Stimulated activated naive CD4-positive, alpha-beta T cell (primary cell): ENCODE results near the gene KIF12.
"Not testable (repeated sequence)": the region's sequence is repeated elsewhere in the genome, so short reads cannot be mapped to it uniquely, and the experiment has no call there.

Source experiments
- DNase-seq, 6 experiments: peaks; one replicate each; lab custom pipeline; 2025; lab: John Stamatoyannopoulos, UW

KIF12 gene

DNA sequence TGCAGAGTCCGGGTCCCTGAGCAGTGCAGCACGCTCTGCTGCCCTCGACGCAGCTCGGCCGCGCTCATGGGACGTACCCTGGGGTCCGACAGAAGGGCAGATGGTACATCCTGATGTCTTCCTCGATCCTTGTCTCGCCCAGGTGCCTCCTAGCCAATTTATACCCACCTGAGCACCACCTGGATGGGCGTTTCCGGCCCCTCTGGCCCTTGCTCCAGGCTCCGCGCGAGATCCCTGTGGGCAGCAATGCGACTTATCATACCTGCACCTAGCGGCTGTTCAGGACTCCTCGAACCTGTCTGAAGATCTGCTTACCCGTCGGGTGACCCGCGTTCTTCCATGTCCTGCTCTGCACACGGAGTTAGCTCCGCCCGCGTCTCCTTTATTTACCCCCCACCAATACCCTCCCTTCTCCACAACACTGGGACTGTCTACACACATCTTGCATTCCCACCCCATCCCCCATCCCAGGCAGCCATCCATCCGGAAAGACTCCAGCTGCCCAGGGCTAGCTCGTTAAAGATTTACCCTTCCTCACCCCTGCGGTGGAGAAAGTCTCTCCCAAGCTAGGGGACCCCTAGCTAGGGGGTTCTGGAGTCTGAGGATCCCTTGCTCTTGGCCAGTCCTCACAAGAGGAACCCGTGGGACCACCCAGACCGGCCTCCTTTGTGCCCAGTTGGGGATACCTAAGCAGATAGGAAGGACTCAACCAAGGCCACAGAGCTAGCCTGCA, at the start of gene KIF12:
Gene KIF12, minus strand, starts transcription at position 357 of the 733 bp plus-strand sequence. Its CDS starts 16 bp downstream, at position 341.
- no peak for DNase-seq

DNA sequence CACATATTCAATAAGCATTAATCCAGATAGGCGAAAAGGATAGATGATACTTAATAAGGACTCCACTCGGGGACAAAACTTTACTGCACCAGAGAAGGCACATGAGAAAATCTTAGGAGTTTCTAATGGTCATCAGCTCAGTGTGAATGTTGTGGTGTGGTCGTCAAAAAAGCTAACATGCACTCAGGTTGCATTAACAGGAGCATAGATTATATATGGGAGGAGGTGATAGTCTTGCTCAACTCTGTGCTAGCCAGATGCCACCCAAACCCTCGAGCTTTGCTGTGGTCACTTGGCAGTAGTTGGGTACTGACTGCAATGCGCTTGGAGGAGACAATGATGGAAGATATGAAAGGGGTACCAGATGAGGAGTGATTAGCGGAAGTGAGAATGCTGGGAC, 47.6 kb upstream of the KIF12 start:
- no peak for DNase-seq

DNA sequence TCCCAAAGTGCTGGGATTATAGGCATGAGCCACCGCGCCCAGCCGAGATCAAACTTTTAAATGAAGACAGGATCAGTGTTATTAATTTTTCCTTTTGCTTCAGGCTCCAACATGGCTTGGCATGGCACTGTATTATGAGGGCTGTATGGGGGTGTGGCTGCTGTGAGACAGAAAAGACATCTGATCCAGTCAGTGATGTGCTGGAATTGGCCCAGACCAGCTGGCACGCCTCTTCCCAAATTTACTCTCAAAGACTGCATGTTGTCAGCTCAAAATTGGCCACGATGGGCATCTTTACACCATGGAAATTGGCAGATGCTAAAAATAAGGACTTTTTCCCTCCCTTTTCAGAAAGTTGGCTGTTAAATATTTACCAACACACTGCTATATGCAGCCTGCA, 44.1 kb upstream of the KIF12 start:
- no peak for DNase-seq

DNA sequence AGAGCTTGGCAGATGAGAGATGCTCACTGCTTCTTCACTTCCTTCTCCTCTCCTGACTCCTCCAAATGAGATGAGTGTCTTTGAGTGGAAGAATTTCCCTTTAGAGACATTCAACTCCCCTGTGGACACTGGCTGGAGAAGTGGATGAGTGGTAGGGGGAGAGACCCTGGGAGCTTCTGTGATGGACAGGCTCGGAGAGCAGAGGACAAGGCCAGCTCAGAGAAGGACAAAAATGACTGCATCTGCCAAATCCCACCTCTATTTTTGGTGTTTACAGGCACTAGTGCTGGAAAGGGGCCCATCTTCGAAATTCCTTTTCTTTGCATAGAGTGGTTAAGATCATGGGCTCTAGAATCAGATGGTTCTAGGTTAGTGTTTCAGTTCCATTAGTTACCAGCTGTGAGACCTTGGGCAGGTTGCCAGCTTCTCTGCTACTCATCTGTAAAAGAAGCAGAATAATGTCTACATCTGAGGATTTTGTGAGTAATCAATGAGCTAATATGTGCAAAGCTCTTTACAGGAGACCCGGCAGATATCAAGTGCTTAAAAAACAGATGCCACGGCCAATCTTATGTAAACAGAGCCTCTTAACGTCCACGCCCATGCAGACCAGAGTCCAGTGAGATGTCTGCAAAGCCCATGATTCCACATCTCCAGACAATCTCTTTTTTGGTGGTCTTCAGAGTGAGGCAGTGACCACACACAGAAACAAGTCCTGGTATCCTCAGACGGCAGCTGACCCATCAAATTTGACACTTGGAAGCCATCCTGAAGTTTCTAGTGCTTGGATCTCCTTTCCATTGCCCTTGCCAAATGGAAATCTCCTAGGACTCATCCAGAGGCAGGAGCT, 42.7 kb upstream of the KIF12 start:
- no peak for DNase-seq

DNA sequence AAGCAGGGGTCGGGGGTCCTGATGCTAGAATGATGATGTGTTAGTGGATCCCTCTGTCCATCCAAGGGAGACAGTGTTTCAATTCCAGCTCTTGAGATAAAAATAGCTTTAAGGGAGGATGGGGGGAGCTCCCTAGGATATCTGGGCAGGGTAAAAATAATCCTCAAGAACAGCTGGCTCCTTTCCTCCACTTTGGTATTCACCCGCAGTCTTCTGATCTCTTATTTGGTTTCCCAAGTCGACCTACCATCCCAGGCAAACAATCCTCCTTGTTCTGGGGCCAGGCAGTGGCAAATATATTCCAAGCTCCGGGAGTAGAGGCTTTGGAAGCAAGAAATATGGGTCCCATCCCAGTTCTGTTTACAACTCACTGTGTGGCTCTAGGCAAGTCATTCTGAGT, 41.8 kb upstream of the KIF12 start:
- DNase-seq = no peak

DNA sequence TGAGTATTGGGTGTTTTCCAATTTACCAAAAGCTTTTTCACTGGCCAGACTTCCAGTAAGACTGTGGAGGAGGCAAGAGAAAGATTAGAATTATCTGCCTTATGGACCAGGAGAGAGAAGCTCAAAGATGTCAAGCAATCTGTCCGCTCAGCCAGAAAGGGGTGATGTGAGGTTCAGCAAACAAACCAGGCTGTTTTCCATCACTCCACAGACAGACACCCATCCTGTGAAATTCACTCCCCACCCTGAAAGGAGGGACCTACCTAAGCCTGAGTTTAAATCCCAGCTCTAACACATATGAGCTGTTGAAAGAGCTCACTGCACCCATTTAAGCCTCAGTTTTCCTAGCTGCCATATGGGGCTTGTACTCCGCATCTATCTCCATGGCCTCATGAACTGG, 41.3 kb upstream of the KIF12 start:
- no peak for DNase-seq

DNA sequence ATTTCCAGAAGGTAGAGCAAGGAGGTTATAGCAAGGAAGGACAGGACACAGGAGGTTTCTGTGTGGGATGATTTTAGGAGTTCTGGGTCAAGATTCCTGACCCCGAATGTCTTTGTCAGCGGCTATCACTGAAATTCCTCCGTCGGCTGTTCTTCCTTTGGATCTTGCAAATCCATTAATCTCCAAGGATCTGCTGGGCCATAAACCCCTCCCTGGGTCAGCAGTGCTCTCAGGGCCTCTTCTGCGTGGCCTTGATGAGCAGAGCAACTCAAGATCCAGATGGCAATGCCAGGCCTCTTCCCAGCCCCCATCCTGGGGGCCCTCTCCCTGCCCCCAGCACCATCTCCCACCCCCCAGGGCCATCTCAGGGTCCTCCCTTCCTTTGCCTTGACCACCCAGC, 40.0 kb upstream of the KIF12 start:
- no peak for DNase-seq

DNA sequence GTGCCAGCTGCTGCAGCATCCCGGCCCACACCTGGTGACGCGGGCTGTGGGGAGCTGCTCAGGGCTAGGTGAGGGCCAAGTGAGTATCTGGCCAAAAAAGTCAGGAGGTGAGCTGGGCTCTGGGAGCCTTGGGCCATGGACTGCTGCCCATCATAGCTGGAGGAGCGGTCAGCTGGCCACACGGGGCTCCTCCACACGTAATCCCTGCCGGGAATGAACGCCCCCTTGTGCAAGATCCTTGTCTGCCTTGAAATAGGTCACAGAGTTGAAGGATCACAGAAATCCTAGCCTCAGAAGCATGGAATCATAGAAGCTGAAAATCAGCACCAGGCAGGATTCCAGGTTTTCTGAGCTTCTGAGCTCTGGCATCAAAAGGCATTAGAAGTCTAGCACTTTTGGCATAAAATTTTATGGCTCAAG, 39.5 kb upstream of the KIF12 start:
- DNase-seq = no peak

DNA sequence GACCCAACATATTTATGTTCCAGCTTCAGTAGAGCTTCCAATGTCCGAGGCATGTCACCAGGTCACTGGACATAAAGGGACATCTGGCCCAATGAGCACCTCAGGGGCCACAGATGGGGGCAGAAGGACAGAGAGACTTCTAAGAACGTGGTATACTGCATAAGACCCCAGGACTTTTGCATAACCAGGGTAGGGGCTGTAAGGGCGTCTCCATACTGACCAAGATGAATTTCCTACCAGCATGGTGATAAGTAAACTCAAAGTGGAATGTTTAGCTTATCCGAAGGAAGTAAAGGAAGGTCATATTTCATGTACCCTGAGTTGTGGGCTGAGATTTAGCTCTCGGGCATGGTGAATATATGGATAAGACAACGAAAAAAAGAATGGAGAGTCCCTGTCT, 38.7 kb upstream of the KIF12 start:
- no peak for DNase-seq

DNA sequence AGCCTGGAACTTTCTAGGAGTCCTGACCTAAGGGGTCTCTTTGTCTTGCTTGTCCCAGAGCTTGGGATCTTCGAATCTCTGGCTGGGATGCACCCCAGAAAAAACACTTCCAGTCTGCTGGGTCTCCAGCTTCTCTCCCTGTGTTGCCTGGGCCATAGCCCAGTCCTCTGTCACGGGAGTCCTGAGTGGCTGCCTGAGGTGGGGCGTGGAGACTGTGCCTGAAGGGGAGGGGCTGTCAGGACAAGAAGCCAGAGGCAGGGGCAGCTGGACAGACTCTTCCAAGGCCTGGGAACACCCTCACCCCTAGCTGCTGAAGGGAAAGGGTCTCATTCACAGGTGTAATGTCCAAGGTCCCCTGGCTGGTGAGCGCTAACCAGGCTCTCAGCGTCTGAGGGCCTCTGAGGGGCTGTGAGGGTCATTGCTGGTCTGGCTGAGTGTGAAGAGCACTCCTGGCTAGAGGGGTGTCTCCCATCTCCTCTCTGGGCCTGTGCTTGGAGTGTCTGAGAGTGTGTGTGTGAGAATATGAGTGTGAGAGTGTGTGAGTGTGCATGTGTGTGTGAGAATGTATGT, 35.8 kb upstream of the KIF12 start:
- no peak for DNase-seq

DNA sequence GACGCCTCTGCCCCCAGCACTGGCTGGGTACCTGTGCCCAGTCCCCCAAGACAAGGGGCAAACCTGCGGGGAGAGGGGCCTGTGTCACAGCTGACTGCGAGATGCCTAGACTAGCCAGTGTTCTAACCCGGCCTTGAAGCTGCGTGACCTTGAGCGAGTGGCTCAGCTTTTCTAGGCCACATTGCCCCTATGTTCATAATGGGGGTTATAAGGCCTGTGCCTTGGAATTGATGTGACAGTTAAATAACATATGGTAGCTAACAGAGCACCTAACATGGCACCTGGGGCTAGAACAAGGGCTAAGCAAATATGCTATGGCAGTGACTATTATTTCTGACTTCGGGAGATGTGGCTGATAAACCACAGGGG, 33.4 kb upstream of the KIF12 start:
- no peak for DNase-seq

DNA sequence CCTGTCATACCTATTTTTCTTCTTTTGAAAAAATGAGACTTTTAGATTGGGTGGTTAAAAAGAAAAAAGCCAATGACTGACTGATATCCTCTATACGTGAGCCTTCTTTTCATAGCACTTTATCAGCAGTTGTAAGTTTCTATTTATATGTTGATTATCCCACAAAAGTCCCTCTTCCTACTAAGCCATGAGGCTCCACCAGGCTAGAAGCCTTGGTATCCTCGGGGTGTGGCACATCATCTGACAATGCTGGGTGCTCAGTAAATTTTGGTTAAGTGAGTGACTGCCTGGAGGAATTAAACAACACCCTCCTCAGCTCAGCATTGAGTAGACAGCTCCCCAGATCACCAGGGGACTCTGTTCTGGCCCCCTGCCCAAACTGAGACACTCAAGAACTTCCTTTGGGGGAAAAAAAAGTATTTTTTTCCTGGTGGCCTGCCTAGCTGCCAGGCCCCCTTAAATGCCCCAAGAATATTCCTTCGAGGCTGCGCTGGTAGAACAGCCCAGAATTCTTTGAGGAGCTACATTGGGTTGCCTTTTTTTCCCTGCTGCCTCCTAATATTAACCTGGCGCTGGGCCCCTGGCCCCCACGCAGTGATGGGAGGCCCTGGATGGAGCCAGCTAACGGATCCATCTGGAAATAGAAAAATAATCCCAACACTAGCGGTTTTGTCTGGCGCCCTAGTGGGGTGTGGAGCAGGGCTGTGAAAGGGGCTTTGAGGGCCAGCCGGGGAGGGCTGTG, 32.9 kb upstream of the KIF12 start:
- DNase-seq = no peak

DNA sequence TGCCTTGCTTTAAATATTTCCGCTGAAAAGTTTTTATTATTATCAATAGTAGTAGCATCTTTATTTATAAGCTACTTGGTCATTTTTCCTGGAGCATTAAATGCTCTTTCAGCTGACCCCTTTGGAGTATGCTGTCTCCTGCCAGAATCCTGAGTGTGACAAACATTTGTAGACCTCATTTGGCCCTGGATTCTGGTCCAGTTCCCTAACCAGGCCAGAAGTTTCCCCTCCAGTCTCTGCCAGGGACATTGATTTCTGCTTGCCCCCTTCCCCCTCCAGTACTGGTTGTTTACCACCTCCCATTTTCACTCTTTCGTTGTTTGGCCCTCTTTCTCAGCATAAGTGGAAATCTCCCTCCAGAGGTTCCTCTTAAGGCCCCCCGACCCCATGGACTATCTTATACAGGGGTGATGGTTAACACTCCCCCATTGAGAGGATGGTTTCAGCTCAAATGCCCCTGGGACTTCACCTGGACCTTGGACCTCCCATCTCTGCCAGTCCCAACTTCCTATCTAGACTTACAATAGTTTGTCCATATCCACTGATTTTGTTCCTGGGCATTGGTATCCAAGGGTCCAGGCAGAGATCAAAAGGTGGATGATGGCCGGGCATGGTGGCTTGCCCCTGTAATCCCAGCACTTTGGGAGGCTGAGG, 31.7 kb upstream of the KIF12 start:
- DNase-seq = no peak

DNA sequence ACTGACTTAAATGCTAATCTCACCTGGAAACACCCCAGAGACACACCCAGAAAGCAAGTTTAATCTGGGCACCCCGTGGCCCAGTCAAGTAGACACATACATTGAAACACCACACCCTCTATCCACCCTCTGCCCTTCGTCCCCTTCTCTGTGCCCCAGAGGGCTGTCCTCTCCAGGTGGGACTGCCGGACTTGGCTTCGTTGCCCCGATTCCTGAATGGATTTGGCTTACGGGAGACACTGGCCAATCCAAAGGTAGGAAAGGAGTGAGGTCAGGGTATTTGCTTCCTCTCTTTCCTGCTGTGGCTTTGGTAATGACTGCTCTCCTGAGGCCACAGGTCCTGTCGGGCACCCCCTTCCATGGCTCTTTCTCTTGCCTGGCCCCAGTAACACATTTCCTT, 31.0 kb upstream of the KIF12 start:
- DNase-seq = no peak

DNA sequence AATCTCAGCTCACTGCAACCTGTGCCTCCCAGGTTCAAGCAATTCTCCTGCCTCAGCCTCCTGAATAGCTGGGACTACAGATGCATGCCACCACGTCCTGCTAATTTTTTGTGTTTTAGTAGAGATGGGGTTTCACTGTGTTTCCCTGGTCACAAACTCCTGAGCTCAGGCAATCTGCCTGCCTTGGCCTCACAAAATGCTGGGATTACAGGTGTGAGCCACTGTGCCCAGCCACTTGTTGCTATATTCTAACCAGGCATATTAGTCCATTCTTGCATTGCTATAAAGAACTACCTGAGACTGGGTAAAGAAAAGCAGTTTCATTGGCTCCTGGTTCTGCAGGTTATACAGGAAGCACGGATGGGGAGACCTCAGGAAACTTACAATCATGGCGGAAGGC, 29.7 kb upstream of the KIF12 start:
- DNase-seq = not testable (repeated sequence)

DNA sequence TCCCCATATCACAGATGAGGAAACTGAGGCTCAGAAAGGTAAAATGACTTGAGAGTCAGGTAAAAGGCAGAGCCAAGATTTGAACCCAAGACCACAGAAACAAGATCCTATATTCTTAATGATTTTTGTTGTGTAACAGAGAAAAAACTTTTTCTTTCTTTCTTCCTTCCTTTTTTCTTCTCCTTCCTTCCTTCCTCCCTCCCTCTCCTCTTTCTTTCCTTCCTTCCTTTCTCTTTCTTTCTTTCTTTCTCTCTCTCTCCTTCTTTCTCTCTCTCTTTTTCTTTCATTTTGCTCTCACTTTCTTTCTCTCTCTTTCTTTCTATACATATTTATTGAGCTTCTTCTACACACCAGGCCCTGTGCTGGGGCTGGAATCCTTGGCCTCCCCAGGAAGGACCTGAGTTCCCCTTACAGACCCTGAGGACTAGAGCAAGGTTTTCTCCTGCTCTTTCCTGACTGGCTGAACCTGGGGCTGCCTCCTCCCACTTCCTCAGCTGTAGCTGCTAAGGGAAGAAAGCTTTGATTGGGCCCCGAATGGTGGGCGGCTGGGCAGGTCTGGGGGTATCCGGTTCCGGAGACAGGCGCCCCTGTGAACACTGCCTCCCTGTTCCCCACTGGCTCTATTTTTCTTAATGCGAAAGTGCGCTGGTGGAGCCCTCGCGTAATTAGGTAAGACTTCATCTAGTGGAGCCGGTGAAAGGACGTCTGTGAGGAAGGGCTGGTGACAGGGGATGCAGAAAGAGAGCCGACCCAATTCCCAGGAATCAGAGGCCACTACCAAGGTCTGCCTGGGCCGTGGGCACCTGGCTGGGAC, 27.4 kb upstream of the KIF12 start:
- DNase-seq = no peak

DNA sequence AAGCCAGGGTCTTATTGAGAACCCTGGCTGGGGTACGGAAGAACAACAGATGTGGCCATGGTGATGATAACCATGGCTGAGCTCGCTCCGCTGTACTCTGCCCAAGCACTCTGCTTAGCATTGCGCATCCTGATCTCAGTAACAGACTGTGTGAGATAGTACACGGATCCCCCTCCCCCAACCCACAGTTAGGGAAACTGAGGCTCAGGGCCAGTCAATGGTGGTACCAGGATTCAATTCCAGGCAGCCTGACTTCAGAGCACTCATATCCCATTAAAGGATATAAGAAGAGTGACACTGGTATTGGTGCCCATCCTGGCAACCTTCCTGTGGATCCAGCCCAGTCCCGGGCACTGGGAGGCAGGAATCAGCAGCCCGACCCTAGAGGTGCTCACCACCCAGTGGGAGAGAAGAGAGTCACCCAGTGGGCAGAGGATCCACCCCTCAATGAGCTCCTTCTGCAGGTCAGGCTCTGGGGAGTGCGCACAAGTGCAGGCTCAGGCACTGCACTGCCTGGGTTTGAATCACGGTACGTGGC, 26.5 kb upstream of the KIF12 start:
- DNase-seq = no peak

DNA sequence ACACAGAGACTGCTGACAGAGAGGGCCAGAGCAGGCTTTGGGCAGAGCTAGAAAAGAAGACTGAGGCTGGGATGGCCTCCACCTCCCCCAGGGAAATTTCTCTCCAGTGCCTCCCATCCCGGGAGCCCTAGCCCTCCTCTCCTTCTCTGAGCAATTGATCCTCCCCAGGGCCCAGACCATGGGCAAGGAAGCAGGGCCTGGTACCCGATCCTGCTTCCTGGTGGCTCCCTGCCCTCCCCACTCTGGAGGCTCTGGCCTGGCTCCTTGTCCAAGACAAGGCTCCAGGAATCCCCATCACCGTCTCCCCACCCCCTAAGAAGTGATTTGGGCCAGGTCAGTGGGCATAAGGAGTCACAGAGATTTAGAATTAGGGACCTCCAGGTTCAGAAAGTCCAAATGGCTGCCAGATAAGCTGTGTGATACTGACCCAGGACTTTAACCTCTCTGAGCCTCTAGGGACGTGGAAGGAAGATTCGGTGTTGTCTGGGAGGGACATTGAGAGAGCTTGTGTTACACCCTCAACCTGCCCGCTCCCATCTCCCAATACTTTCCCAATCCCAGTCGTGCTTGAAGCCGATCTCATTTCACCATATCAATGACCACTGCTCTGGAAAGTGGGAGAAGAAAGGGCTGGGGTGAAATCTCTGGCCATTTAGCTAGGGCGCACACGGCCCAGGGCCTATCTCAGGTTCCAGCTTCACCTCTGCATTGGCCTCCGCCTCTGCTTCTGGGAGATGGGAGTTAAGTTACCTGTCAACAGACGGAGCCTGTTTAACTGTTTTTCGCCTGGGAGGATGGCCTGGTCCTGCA, 25.8 kb upstream of the KIF12 start:
- DNase-seq = no peak

DNA sequence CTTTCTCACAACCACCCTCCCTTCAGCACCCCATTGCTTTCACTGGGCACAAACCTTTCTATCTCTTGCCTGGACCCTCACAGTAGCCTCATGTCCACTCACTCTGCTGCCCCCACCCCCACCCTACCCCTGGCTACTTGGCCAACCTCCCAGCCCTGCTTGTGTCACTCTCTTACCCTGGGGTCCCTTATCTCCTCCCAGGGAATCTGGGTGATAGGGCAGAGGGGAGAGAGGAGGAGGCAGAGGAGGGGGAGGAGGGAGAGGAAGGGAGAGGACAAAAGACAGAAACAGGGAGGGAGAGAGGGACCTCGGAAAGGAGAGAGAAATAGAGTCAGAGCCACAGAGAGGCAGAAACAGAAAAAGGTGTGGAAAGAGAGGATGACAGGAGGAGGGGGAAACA, 25.0 kb upstream of the KIF12 start:
- no peak for DNase-seq
